Mesendoderm (in vitro differentiated cells): ENCODE data around the gene PROSER2.

ENCODE experiments used
- DNase-seq: peaks from one replicate; pipeline ENCODE4 v3.0.0; 2013
- H2AK5ac ChIP-seq: 2 replicates; pipeline ENCODE4 v1.6.1; 2013; ENCODE audit warnings: low read length, inconsistent platforms
- H2BK120ac ChIP-seq: 2 replicates; pipeline ENCODE4 v1.6.1; 2013; ENCODE audit warnings: low read depth, mild to moderate bottlenecking, low read length, moderate library complexity, mixed read lengths
- H2BK15ac ChIP-seq: replicated peaks from 2 replicates; pipeline ENCODE4 v1.6.1; 2013; ENCODE audit warnings: low read depth, mild to moderate bottlenecking, moderate library complexity
- H2BK5ac ChIP-seq: 2 replicates; pipeline ENCODE4 v1.6.1; 2013; ENCODE audit warnings: low read length, inconsistent platforms
- H3K18ac ChIP-seq: 2 replicates; pipeline ENCODE4 v1.6.1; 2013; ENCODE audit warnings: mild to moderate bottlenecking, low read length, mixed read lengths
- H3K23ac ChIP-seq: one replicate; pipeline ENCODE4 v1.6.1; 2013; ENCODE audit warnings: low read length
- H3K27ac ChIP-seq: 2 replicates; pipeline ENCODE4 v1.5.1; 2013; ENCODE audit warnings: low read depth, mild to moderate bottlenecking, inconsistent platforms, low read length, moderate library complexity
- H3K27me3 ChIP-seq: 2 replicates; pipeline ENCODE4 v1.6.1; 2013; ENCODE audit warnings: low read length, control low read depth, mild to moderate bottlenecking, inconsistent platforms; ENCODE audit not compliant: insufficient read depth, poor library complexity
- H3K36me3 ChIP-seq: 2 replicates; pipeline ENCODE4 v1.6.1; 2013; ENCODE audit warnings: low read length, inconsistent platforms; ENCODE audit not compliant: control insufficient read depth, insufficient read depth
- H3K4ac ChIP-seq: one replicate; pipeline ENCODE4 v1.6.1; 2013; ENCODE audit warnings: low read depth, mild to moderate bottlenecking, low read length, moderate library complexity
- H3K4me1 ChIP-seq: 2 replicates; pipeline ENCODE4 v1.6.1; 2013; ENCODE audit warnings: low read depth, low read length, inconsistent platforms; ENCODE audit not compliant: control insufficient read depth
- H3K4me2 ChIP-seq: 2 replicates; pipeline ENCODE4 v1.6.1; 2013; ENCODE audit warnings: low read length
- H3K4me3 ChIP-seq: 2 replicates; pipeline ENCODE4 v1.5.1; 2013; ENCODE audit warnings: mild to moderate bottlenecking, low read length
- H3K56ac ChIP-seq: one replicate; pipeline ENCODE4 v1.6.1; 2013; ENCODE audit warnings: low read length
- H3K79me1 ChIP-seq: 2 replicates; pipeline ENCODE4 v1.6.1; 2013; ENCODE audit warnings: low read length, inconsistent platforms
- H3K79me2 ChIP-seq: 2 replicates; pipeline ENCODE4 v1.6.1; 2013; ENCODE audit warnings: mild to moderate bottlenecking, low read length; ENCODE audit not compliant: control insufficient read depth, insufficient read depth
- H3K9ac ChIP-seq: 2 replicates; pipeline ENCODE4 v1.6.1; 2013; ENCODE audit warnings: low read length, inconsistent platforms
- H4K5ac ChIP-seq: one replicate; pipeline ENCODE4 v1.6.1; 2013; ENCODE audit warnings: low read length
- H4K8ac ChIP-seq: one replicate; pipeline ENCODE4 v1.6.1; 2013; ENCODE audit warnings: low read depth, mild to moderate bottlenecking, control low read depth, low read length, moderate library complexity
- WGBS: extraction: QIAGEN DNeasy Blood & Tissue Kit; methylation state at CpG from one replicate; pipeline ENCODE4 v1.1.7; 2013; ENCODE audit warnings: low lambda C conversion rate, missing lambda C conversion rate; ENCODE audit not compliant: insufficient coverage; ENCODE audit errors: extremely low coverage; 5-methylcytosine and 5-hydroxymethylcytosine counted together

The PROSER2 gene

GRCh38 chr10:11856678-11857077 is 33.5 kb downstream of the PROSER2 start:
- Histone ChIP-seq H3K27me3 (no peaks in the 10 kb centered on the region), H4K8ac (no peak overlapping the region), H3K23ac (no peak overlapping the region), H3K36me3 (peaks cover 4% of the 10 kb centered on the region), H3K4ac (no peak overlapping the region), H3K9ac (no peak overlapping the region), H3K4me3 (no peak overlapping the region), H3K79me1 (peaks cover 3% of the 10 kb centered on the region), H3K18ac (no peak overlapping the region), H4K5ac (no peak overlapping the region), H2BK15ac (no peak overlapping the region), H2BK120ac (no peak overlapping the region), H3K4me2 (no peak overlapping the region), H3K27ac (no peak overlapping the region), H3K4me1 (no peaks in the 10 kb centered on the region), H3K79me2 (no peaks in the 10 kb centered on the region), H2BK5ac (no peak overlapping the region), H3K56ac (no peak overlapping the region), H2AK5ac (no peak overlapping the region)
- no peak for DNase-seq
- WGBS: no CpG with 5 or more reads among the region's 8 CpGs

DNA sequence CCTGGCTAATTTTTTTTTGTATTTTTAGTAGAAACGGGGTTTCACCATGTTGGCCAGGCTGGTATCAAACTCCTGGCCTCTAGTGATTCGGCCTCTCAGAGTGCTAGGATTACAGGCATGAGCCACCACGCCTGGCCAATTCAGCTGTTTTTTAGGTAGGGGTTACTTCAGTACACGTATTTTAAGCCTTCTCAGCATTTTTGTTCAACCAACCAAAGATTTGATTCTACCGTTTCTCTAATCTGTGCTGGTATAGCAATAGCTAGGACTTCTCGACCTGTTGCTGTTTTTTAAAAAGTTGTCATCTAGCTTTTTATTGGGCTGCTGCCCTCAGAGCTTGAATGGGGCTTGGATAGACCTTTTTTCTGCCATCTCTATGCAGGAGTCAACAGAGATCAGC is 34.9 kb downstream of the PROSER2 start:
- no peak for DNase-seq
- no peak overlapping the region for H4K8ac ChIP-seq
- WGBS: no CpG with 5 or more reads among the region's 6 CpGs
- no peak overlapping the region for H4K5ac ChIP-seq
- H3K4me3 ChIP-seq: no peak overlapping the region
- peaks cover 7% of the 10 kb centered on the region for H3K36me3 ChIP-seq
- H3K4me2 ChIP-seq: no peak overlapping the region
- no peak overlapping the region for H3K18ac ChIP-seq
- no peak overlapping the region for H2AK5ac ChIP-seq
- no peak overlapping the region for H3K9ac ChIP-seq
- no peaks in the 10 kb centered on the region for H3K27me3 ChIP-seq
- no peak overlapping the region for H2BK15ac ChIP-seq
- H3K4ac ChIP-seq: no peak overlapping the region
- no peak overlapping the region for H2BK120ac ChIP-seq
- peaks cover 3% of the 10 kb centered on the region for H3K79me1 ChIP-seq
- H3K27ac ChIP-seq: no peak overlapping the region
- no peaks in the 10 kb centered on the region for H3K79me2 ChIP-seq
- no peaks in the 10 kb centered on the region for H3K4me1 ChIP-seq
- no peak overlapping the region for H3K23ac ChIP-seq
- H3K56ac ChIP-seq: no peak overlapping the region
- no peak overlapping the region for H2BK5ac ChIP-seq

DNA sequence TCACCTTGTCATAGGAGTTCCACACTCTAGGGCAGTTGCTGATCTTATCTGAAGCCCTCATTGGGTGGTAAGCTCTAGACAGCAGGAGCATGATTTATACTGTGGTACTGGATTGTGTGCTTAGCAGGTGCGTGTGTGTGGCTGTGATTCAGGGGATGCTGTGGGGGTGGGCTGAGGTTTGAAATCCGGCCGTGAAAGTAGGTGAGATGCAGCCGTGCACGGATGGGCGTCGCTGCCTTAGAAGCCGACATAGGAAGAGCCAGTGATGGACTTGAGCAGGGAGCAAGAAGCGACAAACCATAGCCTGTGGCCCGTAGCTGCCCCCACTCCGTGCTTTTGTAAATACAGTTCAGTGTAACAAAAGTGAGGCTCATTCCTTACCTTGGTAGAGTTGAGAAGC is 38.2 kb downstream of the PROSER2 start:
- Histone ChIP-seq H2BK120ac (no peak overlapping the region), H3K27me3 (no peaks in the 10 kb centered on the region), H4K5ac (no peak overlapping the region), H3K4me2 (no peak overlapping the region), H3K79me2 (no peaks in the 10 kb centered on the region), H3K36me3 (peaks cover 3% of the 10 kb centered on the region), H3K18ac (no peak overlapping the region), H3K9ac (no peak overlapping the region), H3K79me1 (peaks cover 1% of the 10 kb centered on the region), H3K23ac (no peak overlapping the region), H4K8ac (no peak overlapping the region), H3K4me3 (no peak overlapping the region), H2BK5ac (no peak overlapping the region), H3K4me1 (no peaks in the 10 kb centered on the region), H3K27ac (no peak overlapping the region), H3K4ac (no peak overlapping the region), H2BK15ac (no peak overlapping the region), H2AK5ac (no peak overlapping the region), H3K56ac (no peak overlapping the region)
- DNase-seq: no peak
- no CpG with 5 or more reads among the region's 11 CpGs for WGBS

DNA sequence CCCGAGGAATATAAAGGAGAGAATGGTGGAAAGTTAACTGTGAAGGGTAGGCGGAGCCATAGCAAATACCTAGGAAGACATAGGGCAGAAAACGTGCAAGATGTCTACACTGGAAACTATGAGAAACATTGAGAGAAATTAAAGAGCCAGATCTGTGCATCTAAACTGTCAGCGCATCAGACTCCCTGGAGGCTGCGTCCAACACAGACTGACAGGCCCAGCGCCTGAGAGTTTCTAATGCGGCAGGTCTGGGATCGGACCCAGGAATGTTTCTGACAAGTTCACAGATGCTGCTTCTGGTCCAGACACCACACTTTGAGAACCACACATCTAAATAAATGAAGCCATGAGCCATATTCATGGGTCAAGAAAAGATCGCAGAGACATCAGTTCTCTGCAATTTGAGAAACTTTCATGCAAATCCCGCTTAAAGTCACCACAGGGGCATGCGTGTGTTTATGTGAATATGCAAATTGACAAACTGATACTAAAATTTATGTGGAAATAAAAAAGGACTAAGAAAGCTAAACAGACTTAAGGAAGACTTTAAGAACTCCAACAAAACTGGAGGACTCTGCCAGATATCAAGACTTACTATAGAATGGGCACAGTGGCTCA is 38.8 kb downstream of the PROSER2 start:
- Histone ChIP-seq H4K8ac (no peak overlapping the region), H2BK5ac (no peak overlapping the region), H3K4me1 (no peaks in the 10 kb centered on the region), H3K18ac (no peak overlapping the region), H3K36me3 (peaks cover 3% of the 10 kb centered on the region), H3K23ac (no peak overlapping the region), H3K4me2 (no peak overlapping the region), H3K79me1 (peaks cover under 1% of the 10 kb centered on the region), H2BK120ac (no peak overlapping the region), H2AK5ac (no peak overlapping the region), H3K27ac (no peak overlapping the region), H4K5ac (no peak overlapping the region), H2BK15ac (no peak overlapping the region), H3K79me2 (no peaks in the 10 kb centered on the region), H3K56ac (no peak overlapping the region), H3K27me3 (no peaks in the 10 kb centered on the region), H3K4me3 (no peak overlapping the region), H3K9ac (no peak overlapping the region), H3K4ac (no peak overlapping the region)
- no peak for DNase-seq
- WGBS: no CpG with 5 or more reads among the region's 11 CpGs

DNA sequence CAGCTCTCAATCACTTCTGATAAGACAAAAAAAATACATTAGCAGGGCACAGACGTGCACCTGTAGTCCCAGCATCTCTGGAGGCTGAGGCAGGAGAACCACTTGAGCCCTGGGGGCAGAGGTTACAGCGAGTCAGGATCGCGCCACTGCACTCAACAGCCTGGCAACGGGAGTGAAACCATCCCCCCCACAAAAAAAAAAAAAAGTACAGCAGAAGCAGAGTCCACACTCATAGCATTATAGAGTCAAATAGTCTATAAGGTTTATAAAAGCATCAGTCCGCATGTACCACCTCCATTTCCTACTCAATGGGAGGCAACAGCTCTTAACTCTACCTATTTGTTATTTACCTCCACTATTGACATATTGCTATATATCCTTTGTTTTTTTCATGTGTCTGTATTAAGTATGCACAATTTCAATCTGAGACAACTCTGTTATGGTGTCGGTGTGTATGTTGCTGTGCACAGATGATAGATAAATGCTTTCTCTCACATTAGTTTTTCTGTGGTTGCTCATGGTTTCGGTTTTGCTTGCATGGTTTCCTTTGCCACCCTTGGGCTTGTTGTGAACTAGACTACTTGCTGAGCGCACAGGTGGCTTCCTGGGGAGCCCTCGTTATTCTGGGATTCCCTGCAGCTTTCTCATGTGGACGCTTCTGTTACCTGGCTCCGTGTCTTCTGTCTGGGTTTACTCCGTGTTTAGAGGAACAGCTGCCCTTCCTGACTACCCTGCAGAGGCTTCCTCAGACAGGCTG is 40.4 kb downstream of the PROSER2 start:
- no peak overlapping the region for H3K27ac ChIP-seq
- H2AK5ac ChIP-seq: no peak overlapping the region
- H3K4me3 ChIP-seq: no peak overlapping the region
- no peak overlapping the region for H4K8ac ChIP-seq
- H3K79me2 ChIP-seq: no peaks in the 10 kb centered on the region
- no peak overlapping the region for H3K23ac ChIP-seq
- no peak overlapping the region for H3K9ac ChIP-seq
- H3K18ac ChIP-seq: no peak overlapping the region
- no peak overlapping the region for H2BK5ac ChIP-seq
- H2BK15ac ChIP-seq: no peak overlapping the region
- H3K4ac ChIP-seq: no peak overlapping the region
- H3K27me3 ChIP-seq: no peaks in the 10 kb centered on the region
- H3K36me3 ChIP-seq: peaks cover 3% of the 10 kb centered on the region
- H3K4me1 ChIP-seq: no peaks in the 10 kb centered on the region
- H3K4me2 ChIP-seq: no peak overlapping the region
- H3K56ac ChIP-seq: no peak overlapping the region
- no peak overlapping the region for H4K5ac ChIP-seq
- no peaks in the 10 kb centered on the region for H3K79me1 ChIP-seq
- H2BK120ac ChIP-seq: no peak overlapping the region
- no CpG with 5 or more reads among the region's 13 CpGs for WGBS
- DNase-seq: no peak
